D721Med (cell line): ENCODE data around the gene C20orf202.

Source experiments
- DNase-seq: peaks from one replicate; pipeline ENCODE4 v3.0.0; 2011; ENCODE audit warnings: low spot score; ENCODE audit not compliant: insufficient read length
- FAIRE-seq: peaks from 2 replicates; lab custom pipeline; 2011; peaks lifted over from hg19 to GRCh38; lab: Jason Lieb, UNC
- CTCF ChIP-seq: IDR thresholded peaks from 2 replicates; pipeline ENCODE4 v1.5.1; 2012; ENCODE audit warnings: mild to moderate bottlenecking, control low read depth; ENCODE audit not compliant: insufficient read depth; ENCODE audit errors: missing control alignments

Gene C20orf202

GRCh38 chr20:1183153-1183552 lies 20.1 kb upstream of the C20orf202 start:
- no peak for DNase-seq
- no peak for FAIRE-seq
- TF ChIP-seq CTCF = no peak

DNA sequence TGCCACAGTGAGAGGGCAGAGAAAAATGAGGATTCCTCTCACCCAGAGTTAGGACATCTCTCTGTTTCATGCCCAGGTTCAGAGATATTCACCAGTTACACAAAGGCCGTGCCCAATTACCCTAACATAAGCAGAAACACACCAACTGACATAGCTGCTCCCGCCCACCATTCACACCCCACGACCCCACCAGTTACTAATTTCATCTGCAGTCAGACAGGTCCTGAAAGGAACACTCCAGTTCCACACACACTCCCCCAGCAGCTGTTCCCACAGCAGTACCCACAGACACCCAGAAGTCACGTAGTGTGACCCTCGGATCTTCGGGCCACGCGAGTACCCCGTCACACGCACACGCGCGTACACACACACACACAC lies 19.0 kb upstream of the C20orf202 start:
- DNase-seq (no peak), FAIRE-seq (no peak)
- no peak for TF ChIP-seq CTCF

- DNase-seq (no peak), FAIRE-seq (no peak)
- TF ChIP-seq CTCF = no peak
Observed at GRCh38 chr20:1184638-1185315, 18.5 kb upstream of the C20orf202 start, which contains the start of gene TMEM74B. TSS of gene TMEM74B (minus strand) at chr20:1184981. CDS start at chr20:1183801, 1,180 bp downstream.

DNA sequence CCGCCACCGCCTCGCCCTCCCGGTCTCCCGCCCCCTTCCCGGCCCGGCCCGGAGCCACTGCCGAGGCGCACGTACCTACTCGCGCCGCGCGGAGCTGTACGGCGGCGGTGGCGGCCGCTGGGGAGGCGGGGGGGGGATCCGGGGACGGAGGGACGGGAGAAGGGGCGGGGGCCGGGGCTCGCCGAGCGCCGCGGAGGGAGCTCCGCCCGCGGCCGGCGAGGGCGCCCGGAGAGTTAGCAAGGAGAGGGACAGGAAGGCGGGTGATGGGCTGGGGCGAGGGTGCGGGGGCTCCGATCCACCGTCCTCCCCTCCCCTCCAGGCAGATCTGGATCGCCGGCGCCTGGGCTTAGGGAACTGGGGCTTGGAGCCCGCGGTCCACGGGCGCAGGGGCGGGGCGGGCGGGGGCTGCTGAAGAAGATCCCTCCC lies 17.9 kb upstream of the C20orf202 start:
- DNase-seq = no peak
- no peak for TF ChIP-seq CTCF
- no peak for FAIRE-seq

GRCh38 chr20:1185790-1186334 lies 17.4 kb upstream of the C20orf202 start:
- DNase-seq (no peak), FAIRE-seq (no peak)
- peak; percentile 59 for TF ChIP-seq CTCF

- DNase-seq (no peak), FAIRE-seq (no peak)
- no peak for TF ChIP-seq CTCF
Observed at GRCh38 chr20:1186367-1186991, 16.8 kb upstream of the C20orf202 start.
